H9 (cell line): ENCODE data around the gene ARHGAP10. TPM values are rescaled to one million over a fixed set of nuclear protein-coding genes. Genes with fewer than 3 reads are reported as not detected.

Experiments used
- DNase-seq: peaks from one replicate; pipeline ENCODE4 v3.0.0-alpha.2; 2017
- H2AFZ ChIP-seq: one replicate; pipeline ENCODE4 v1.6.1; 2013; ENCODE audit warnings: mild to moderate bottlenecking, low read length, control low read depth, moderate library complexity
- H2AK5ac ChIP-seq: 2 replicates; pipeline ENCODE4 v1.6.1; 2013; ENCODE audit warnings: low read length, control low read depth, mixed read lengths; ENCODE audit not compliant: insufficient read length
- H2BK120ac ChIP-seq: one replicate; pipeline ENCODE4 v1.6.1; 2013; ENCODE audit warnings: low read depth, mild to moderate bottlenecking, low read length, control low read depth, inconsistent platforms; ENCODE audit not compliant: poor library complexity, severe bottlenecking
- H2BK12ac ChIP-seq: 2 replicates; pipeline ENCODE4 v1.6.1; 2013; ENCODE audit warnings: low read length, control low read depth, mixed read lengths, low read depth; ENCODE audit not compliant: insufficient read length
- H2BK15ac ChIP-seq: 2 replicates; pipeline ENCODE4 v1.6.1; 2013; ENCODE audit warnings: low read depth, low read length, control low read depth
- H2BK20ac ChIP-seq: one replicate; pipeline ENCODE4 v1.6.1; 2013; ENCODE audit warnings: low read depth, mild to moderate bottlenecking, low read length, control low read depth, inconsistent platforms; ENCODE audit not compliant: poor library complexity, severe bottlenecking
- H2BK5ac ChIP-seq: 2 replicates; pipeline ENCODE4 v1.6.1; 2013; ENCODE audit warnings: low read length, control low read depth, mixed read lengths; ENCODE audit not compliant: insufficient read length
- H3K14ac ChIP-seq: 2 replicates; pipeline ENCODE4 v1.6.1; 2013; ENCODE audit warnings: low read length, control low read depth; ENCODE audit not compliant: insufficient read depth
- H3K18ac ChIP-seq: 2 replicates; pipeline ENCODE4 v1.6.1; 2013; ENCODE audit warnings: low read depth, mild to moderate bottlenecking, mixed read lengths, low read length, control low read depth; ENCODE audit not compliant: insufficient read length
- H3K23ac ChIP-seq: 2 replicates; pipeline ENCODE4 v1.6.1; 2013; ENCODE audit warnings: low read length, control low read depth, mixed read lengths, low read depth; ENCODE audit not compliant: insufficient read length
- H3K23me2 ChIP-seq: 2 replicates; pipeline ENCODE4 v1.6.1; 2013; ENCODE audit warnings: low read depth, mild to moderate bottlenecking, mixed read lengths, low read length, control low read depth; ENCODE audit not compliant: insufficient read length, poor library complexity, severe bottlenecking
- H3K27ac ChIP-seq: 2 replicates; pipeline ENCODE4 v1.5.1; 2013; ENCODE audit warnings: low read length, control low read depth, mixed read lengths, low read depth; ENCODE audit not compliant: insufficient read length
- H3K27me3 ChIP-seq: 2 replicates; pipeline ENCODE4 v1.6.1; 2013; ENCODE audit warnings: low read length, control low read depth, inconsistent platforms; ENCODE audit not compliant: insufficient read depth
- H3K4ac ChIP-seq: 2 replicates; pipeline ENCODE4 v1.6.1; 2013; ENCODE audit warnings: low read depth, mild to moderate bottlenecking, control low read depth, inconsistent platforms, low read length, moderate library complexity
- H3K4me1 ChIP-seq: 2 replicates; pipeline ENCODE4 v1.6.1; 2013; ENCODE audit warnings: low read length, control low read depth, inconsistent platforms; ENCODE audit not compliant: insufficient read depth
- H3K4me2 ChIP-seq: 2 replicates; pipeline ENCODE4 v1.6.1; 2013; ENCODE audit warnings: low read length, control low read depth, mixed read lengths; ENCODE audit not compliant: insufficient read length, insufficient read depth
- H3K56ac ChIP-seq: 2 replicates; pipeline ENCODE4 v1.6.1; 2013; ENCODE audit warnings: low read depth, mild to moderate bottlenecking, mixed read lengths, low read length, control low read depth; ENCODE audit not compliant: insufficient read length
- H3K79me1 ChIP-seq: 2 replicates; pipeline ENCODE4 v1.6.1; 2013; ENCODE audit warnings: low read depth, mild to moderate bottlenecking, moderate library complexity, low read length, control low read depth, inconsistent platforms; ENCODE audit not compliant: insufficient read depth, poor library complexity, severe bottlenecking
- H3K79me2 ChIP-seq: 2 replicates; pipeline ENCODE4 v1.6.1; 2013; ENCODE audit warnings: low read length, control low read depth, inconsistent platforms; ENCODE audit not compliant: insufficient read depth
- H3K9ac ChIP-seq: 2 replicates; pipeline ENCODE4 v1.6.1; 2013; ENCODE audit warnings: low read length, control low read depth, mixed read lengths; ENCODE audit not compliant: insufficient read length; ENCODE audit errors: extremely low read depth
- H3K9me3 ChIP-seq: one replicate; pipeline ENCODE4 v1.6.1; 2013; ENCODE audit warnings: low read depth, low read length, inconsistent platforms; ENCODE audit not compliant: control insufficient read depth
- H3T11ph ChIP-seq: one replicate; pipeline ENCODE4 v1.6.1; 2013; ENCODE audit warnings: mild to moderate bottlenecking, low read length, control low read depth, inconsistent platforms
- H4K20me1 ChIP-seq: one replicate; pipeline ENCODE4 v1.6.1; 2013; ENCODE audit not compliant: control insufficient read depth, insufficient read length, insufficient read depth
- H4K5ac ChIP-seq: 2 replicates; pipeline ENCODE4 v1.6.1; 2013; ENCODE audit warnings: low read depth, mild to moderate bottlenecking, mixed read lengths, low read length, control low read depth; ENCODE audit not compliant: insufficient read length
- H4K8ac ChIP-seq: replicated peaks from 2 replicates; pipeline ENCODE4 v1.6.1; 2013; ENCODE audit warnings: low read length, control low read depth, mixed read lengths, low read depth; ENCODE audit not compliant: insufficient read length
- H4K91ac ChIP-seq: 2 replicates; pipeline ENCODE4 v1.6.1; 2013; ENCODE audit warnings: low read depth, mild to moderate bottlenecking, moderate library complexity, mixed read lengths, low read length, control low read depth; ENCODE audit not compliant: insufficient read length
- H3K27ac Mint-ChIP-seq, 3 experiments: 2 replicates in 2 of 3; 3 replicates in 1 of 3; pipeline ENCODE4 v1.8.0; 2020 to 2021; ENCODE audit warnings: mixed read lengths in 3 of 3, mild to moderate bottlenecking in 1 of 3, moderate library complexity in 1 of 3
- H3K27me3 Mint-ChIP-seq: 2 replicates; pipeline ENCODE4 v1.8.0; 2021; ENCODE audit warnings: low read depth, mild to moderate bottlenecking, moderate library complexity, mixed read lengths
- H3K36me3 Mint-ChIP-seq, 3 experiments: 2 replicates in 2 of 3; 3 replicates in 1 of 3; pipeline ENCODE4 v1.8.0; 2020 to 2021; ENCODE audit warnings: low read depth in 3 of 3, mixed read lengths in 3 of 3; ENCODE audit not compliant: insufficient read depth in 1 of 3
- H3K4me1 Mint-ChIP-seq, 2 experiments: 2 replicates each; pipeline ENCODE4 v1.8.0; 2020; ENCODE audit warnings: mixed read lengths in 2 of 2
- H3K4me3 Mint-ChIP-seq, 2 experiments: 2 replicates in 1 of 2; 3 replicates in 1 of 2; pipeline ENCODE4 v1.8.0; 2020 to 2021; ENCODE audit warnings: mild to moderate bottlenecking in 2 of 2, mixed read lengths in 2 of 2, moderate library complexity in 1 of 2
- H3K9me3 Mint-ChIP-seq, 2 experiments: 2 replicates in 1 of 2; 3 replicates in 1 of 2; pipeline ENCODE4 v1.8.0; 2020; ENCODE audit warnings: mild to moderate bottlenecking in 2 of 2, mixed read lengths in 2 of 2, moderate library complexity in 1 of 2
- WGBS: extraction: QIAGEN DNeasy Blood & Tissue Kit; methylation state at CpG from one replicate; pipeline ENCODE4 v1.1.7; 2013; ENCODE audit warnings: missing lambda C conversion rate, low lambda C conversion rate, mixed read lengths; ENCODE audit not compliant: insufficient read length; ENCODE audit errors: extremely low coverage; 5-methylcytosine and 5-hydroxymethylcytosine counted together
- total RNA-seq: library from RNA; stranded (reverse); gene quantifications from 2 replicates; pipeline ENCODE4 v1.2.1, GENCODE V29; 2021
- TF ChIP-seq, protein P1 (sequence below): fragments of 200-600 bp; sonication (generic); conservative IDR thresholded peaks from 3 replicates; pipeline ENCODE4 v1.8.0; 2021; ENCODE audit warnings: antibody characterized with exemption, mild to moderate bottlenecking

Gene ARHGAP10
- total RNA-seq, 1 experiment from 2014 or later = 7.8 TPM

DNA sequence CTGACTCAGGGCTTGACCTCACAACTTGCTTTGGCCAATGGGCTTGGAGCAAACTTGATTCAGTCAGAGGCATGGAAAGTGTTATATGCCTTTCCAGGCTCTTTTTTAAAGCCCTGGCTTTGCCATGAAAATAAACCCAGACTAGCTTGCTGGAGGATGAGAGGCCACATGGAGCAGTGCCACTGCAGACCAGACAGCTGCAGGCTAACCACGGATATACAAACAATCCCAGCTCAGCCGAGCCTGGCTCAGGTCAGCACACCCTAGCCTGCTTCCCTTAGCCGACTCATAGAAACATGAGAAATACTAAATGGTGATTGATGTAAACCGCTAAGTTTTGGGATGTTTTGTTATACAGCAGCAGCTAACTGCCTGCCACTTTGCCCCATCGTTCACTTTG, 345.1 kb downstream of the ARHGAP10 start:
- Histone ChIP-seq H3K4ac (no peak overlapping the region), H3K79me2 (no peaks in the 10 kb centered on the region), H3K9me3 (peaks cover 14% of the 10 kb centered on the region), H3K14ac (no peak overlapping the region), H2BK5ac (no peak overlapping the region), H3K27ac (no peak overlapping the region), H3K27me3 (no peaks in the 10 kb centered on the region), H2AFZ (no peak overlapping the region), H4K5ac (no peak overlapping the region), H4K91ac (no peak overlapping the region), H3K56ac (no peak overlapping the region), H3K23me2 (no peaks in the 10 kb centered on the region), H3K23ac (no peak overlapping the region), H2AK5ac (no peak overlapping the region), H4K8ac (no peak overlapping the region), H4K20me1 (no peaks in the 10 kb centered on the region), H2BK12ac (no peak overlapping the region), H2BK120ac (no peak overlapping the region), H3K4me2 (no peak overlapping the region), H3T11ph (no peak overlapping the region), H2BK15ac (no peak overlapping the region), H3K18ac (no peak overlapping the region), H3K79me1 (no peaks in the 10 kb centered on the region), H3K9ac (no peak overlapping the region), H3K4me1 (no peaks in the 10 kb centered on the region), H2BK20ac (no peak overlapping the region)
- no peak overlapping the region for H3K27ac Mint-ChIP-seq
- no peaks in the 10 kb centered on the region for H3K27me3 Mint-ChIP-seq
- H3K36me3 Mint-ChIP-seq = peaks cover 19 to 39% (median 36%) of the 10 kb centered on the region in 3 experiments
- no peak overlapping the region for H3K4me3 Mint-ChIP-seq
- H3K4me1 Mint-ChIP-seq = no peaks in the 10 kb centered on the region
- WGBS = no CpG with 5 or more reads among the region's 5 CpGs
- TF ChIP-seq, protein P1, sequence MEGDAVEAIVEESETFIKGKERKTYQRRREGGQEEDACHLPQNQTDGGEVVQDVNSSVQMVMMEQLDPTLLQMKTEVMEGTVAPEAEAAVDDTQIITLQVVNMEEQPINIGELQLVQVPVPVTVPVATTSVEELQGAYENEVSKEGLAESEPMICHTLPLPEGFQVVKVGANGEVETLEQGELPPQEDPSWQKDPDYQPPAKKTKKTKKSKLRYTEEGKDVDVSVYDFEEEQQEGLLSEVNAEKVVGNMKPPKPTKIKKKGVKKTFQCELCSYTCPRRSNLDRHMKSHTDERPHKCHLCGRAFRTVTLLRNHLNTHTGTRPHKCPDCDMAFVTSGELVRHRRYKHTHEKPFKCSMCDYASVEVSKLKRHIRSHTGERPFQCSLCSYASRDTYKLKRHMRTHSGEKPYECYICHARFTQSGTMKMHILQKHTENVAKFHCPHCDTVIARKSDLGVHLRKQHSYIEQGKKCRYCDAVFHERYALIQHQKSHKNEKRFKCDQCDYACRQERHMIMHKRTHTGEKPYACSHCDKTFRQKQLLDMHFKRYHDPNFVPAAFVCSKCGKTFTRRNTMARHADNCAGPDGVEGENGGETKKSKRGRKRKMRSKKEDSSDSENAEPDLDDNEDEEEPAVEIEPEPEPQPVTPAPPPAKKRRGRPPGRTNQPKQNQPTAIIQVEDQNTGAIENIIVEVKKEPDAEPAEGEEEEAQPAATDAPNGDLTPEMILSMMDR = no peak
- peaks cover 29 to 36% of the 10 kb centered on the region in 2 experiments for H3K9me3 Mint-ChIP-seq
- no peak for DNase-seq
